Neural cell (in vitro differentiated cells): ENCODE results near the gene CPEB3. TPM values are rescaled to one million over a fixed set of nuclear protein-coding genes. Genes with fewer than 3 reads are reported as not detected.

Experiments used
- H2AFZ ChIP-seq: fragments of 200-600, 300-800 bp; sonication (generic), shearing (Covaris generic); 2 replicates; pipeline ENCODE4 v1.6.0; 2014; ENCODE audit warnings: low read depth, mild to moderate bottlenecking, antibody characterized with exemption, low read length, moderate library complexity
- H3F3A ChIP-seq: fragments of 200-600 bp; shearing (Covaris generic); 2 replicates; pipeline ENCODE4 v1.6.1; 2016; ENCODE audit warnings: mild to moderate bottlenecking, moderate library complexity, mixed read lengths, antibody characterized with exemption, low read length; ENCODE audit not compliant: insufficient read depth, poor library complexity, severe bottlenecking
- H3K27ac ChIP-seq: fragments of 200-600, 300-800 bp; sonication (generic), shearing (Covaris generic); 2 replicates; pipeline ENCODE4 v1.5.1; 2014; ENCODE audit warnings: mild to moderate bottlenecking, low read length, moderate library complexity
- H3K27me3 ChIP-seq: fragments of 300-800, 200-600 bp; sonication (generic), shearing (Covaris generic); 2 replicates; pipeline ENCODE4 v1.6.0; 2014; ENCODE audit warnings: mild to moderate bottlenecking, low read depth, low read length, moderate library complexity; ENCODE audit not compliant: insufficient read depth
- H3K36me3 ChIP-seq: fragments of 300-800, 200-600 bp; sonication (generic), shearing (Covaris generic); 2 replicates; pipeline ENCODE4 v1.5.1; 2014; ENCODE audit warnings: mild to moderate bottlenecking, antibody characterized with exemption, low read length, moderate library complexity; ENCODE audit not compliant: insufficient read depth
- H3K4me2 ChIP-seq: fragments of 300-800, 200-600 bp; sonication (generic), shearing (Covaris generic); 2 replicates; pipeline ENCODE4 v1.6.0; 2014; ENCODE audit warnings: mild to moderate bottlenecking, low read length
- H3K4me3 ChIP-seq: fragments of 300-800, 200-600 bp; sonication (generic), shearing (Covaris generic); 2 replicates; pipeline ENCODE4 v1.5.1; 2014; ENCODE audit warnings: mild to moderate bottlenecking, low read length, moderate library complexity
- H3K79me2 ChIP-seq: fragments of 200-600 bp; shearing (Covaris generic); replicated peaks from 2 replicates; pipeline ENCODE4 v1.6.0; 2014; ENCODE audit warnings: mild to moderate bottlenecking, low read length, moderate library complexity; ENCODE audit not compliant: insufficient read depth
- H3K9ac ChIP-seq: fragments of 300-800, 200-600 bp; sonication (generic), shearing (Covaris generic); 2 replicates; pipeline ENCODE4 v1.6.1; 2016; ENCODE audit warnings: mild to moderate bottlenecking, low read length, mixed read lengths
- H3K9me2 ChIP-seq: fragments of 200-600 bp; shearing (Covaris generic); 2 replicates; pipeline ENCODE4 v1.6.1; 2016; ENCODE audit warnings: mild to moderate bottlenecking, low read length, mixed read lengths; ENCODE audit not compliant: insufficient read depth
- H3K9me3 ChIP-seq: fragments of 200-600, 300-800 bp; sonication (generic), shearing (Covaris generic); 2 replicates; pipeline ENCODE4 v1.6.1; 2016; ENCODE audit warnings: mild to moderate bottlenecking, mixed run types, low read length, moderate library complexity, mixed read lengths
- H4K20me1 ChIP-seq: fragments of 200-600 bp; shearing (Covaris generic); 2 replicates; pipeline ENCODE4 v1.6.1; 2016; ENCODE audit warnings: mild to moderate bottlenecking, mixed run types; ENCODE audit not compliant: insufficient read depth
- EP300 ChIP-seq: fragments of 450-650 bp; conservative IDR thresholded peaks from 2 replicates; pipeline ENCODE4 v1.6.1; 2014; ENCODE audit warnings: antibody characterized with exemption, mild to moderate bottlenecking, moderate library complexity; ENCODE audit not compliant: poor library complexity, severe bottlenecking
- EZH2 ChIP-seq: fragments of 200-600, 300-800 bp; shearing (Covaris generic), sonication (generic); IDR thresholded peaks from 2 replicates; pipeline ENCODE4 v1.6.1; 2014; ENCODE audit warnings: antibody characterized with exemption, low read length, borderline replicate concordance, mild to moderate bottlenecking; ENCODE audit not compliant: insufficient read depth, poor library complexity, severe bottlenecking
- MXI1 ChIP-seq: fragments of 450-650 bp; conservative IDR thresholded peaks from 2 replicates; pipeline ENCODE4 v1.6.1; 2014; ENCODE audit warnings: antibody characterized with exemption, mild to moderate bottlenecking; ENCODE audit not compliant: poor library complexity, severe bottlenecking
- POLR2AphosphoS5 ChIP-seq: IDR thresholded peaks from 2 replicates; pipeline ENCODE4 v1.6.1; 2012
- RAD21 ChIP-seq: fragments of 450-650 bp; conservative IDR thresholded peaks from 2 replicates; pipeline ENCODE4 v1.6.1; 2014; ENCODE audit warnings: antibody characterized with exemption, mild to moderate bottlenecking, moderate library complexity
- SMC3 ChIP-seq: fragments of 450-650 bp; conservative IDR thresholded peaks from 2 replicates; pipeline ENCODE4 v1.6.1; 2014; ENCODE audit warnings: antibody characterized with exemption, mild to moderate bottlenecking, moderate library complexity; ENCODE audit not compliant: poor library complexity
- TAF1 ChIP-seq: IDR thresholded peaks from 2 replicates; pipeline ENCODE4 v1.6.1; 2012; ENCODE audit warnings: low read depth
- polyA plus RNA-seq: library from polyadenylated mRNA; depleted of rRNA; stranded (reverse); fragments of >200 nt; gene quantifications from 2 replicates; pipeline ENCODE4 v1.2.3, GENCODE V29; 2014
- TF ChIP-seq, protein P1 (sequence below): IDR thresholded peaks from 2 replicates; pipeline ENCODE4 v1.6.1; 2012; ENCODE audit warnings: borderline replicate concordance
- TF ChIP-seq, protein P2 (sequence below): fragments of 450-650 bp; IDR thresholded peaks from 2 replicates; pipeline ENCODE4 v1.5.1; 2014; ENCODE audit warnings: antibody characterized with exemption, mild to moderate bottlenecking, moderate library complexity; ENCODE audit not compliant: poor library complexity, severe bottlenecking

CPEB3 gene
- polyA plus RNA-seq, 1 donor from 2014 or later, result 20.0 TPM

- H3K9me3 ChIP-seq, result no peaks in the 10 kb centered on the region
- H3F3A ChIP-seq, result no peaks in the 10 kb centered on the region
- no peak overlapping the region for H3K9ac ChIP-seq
- no peak overlapping the region for H3K4me3 ChIP-seq
- no peaks in the 10 kb centered on the region for H3K27me3 ChIP-seq
- no peaks in the 10 kb centered on the region for H3K9me2 ChIP-seq
- no peak overlapping the region for H3K27ac ChIP-seq
- no peaks in the 10 kb centered on the region for H3K79me2 ChIP-seq
- no peak overlapping the region for H2AFZ ChIP-seq
- H4K20me1 ChIP-seq, result no peaks in the 10 kb centered on the region
- H3K4me2 ChIP-seq, result no peak overlapping the region
- TF ChIP-seq POLR2AphosphoS5, result no peak
- no peak for TF ChIP-seq RAD21
- no peak for TF ChIP-seq MXI1
- no peak for TF ChIP-seq EP300
- TF ChIP-seq, protein P1, sequence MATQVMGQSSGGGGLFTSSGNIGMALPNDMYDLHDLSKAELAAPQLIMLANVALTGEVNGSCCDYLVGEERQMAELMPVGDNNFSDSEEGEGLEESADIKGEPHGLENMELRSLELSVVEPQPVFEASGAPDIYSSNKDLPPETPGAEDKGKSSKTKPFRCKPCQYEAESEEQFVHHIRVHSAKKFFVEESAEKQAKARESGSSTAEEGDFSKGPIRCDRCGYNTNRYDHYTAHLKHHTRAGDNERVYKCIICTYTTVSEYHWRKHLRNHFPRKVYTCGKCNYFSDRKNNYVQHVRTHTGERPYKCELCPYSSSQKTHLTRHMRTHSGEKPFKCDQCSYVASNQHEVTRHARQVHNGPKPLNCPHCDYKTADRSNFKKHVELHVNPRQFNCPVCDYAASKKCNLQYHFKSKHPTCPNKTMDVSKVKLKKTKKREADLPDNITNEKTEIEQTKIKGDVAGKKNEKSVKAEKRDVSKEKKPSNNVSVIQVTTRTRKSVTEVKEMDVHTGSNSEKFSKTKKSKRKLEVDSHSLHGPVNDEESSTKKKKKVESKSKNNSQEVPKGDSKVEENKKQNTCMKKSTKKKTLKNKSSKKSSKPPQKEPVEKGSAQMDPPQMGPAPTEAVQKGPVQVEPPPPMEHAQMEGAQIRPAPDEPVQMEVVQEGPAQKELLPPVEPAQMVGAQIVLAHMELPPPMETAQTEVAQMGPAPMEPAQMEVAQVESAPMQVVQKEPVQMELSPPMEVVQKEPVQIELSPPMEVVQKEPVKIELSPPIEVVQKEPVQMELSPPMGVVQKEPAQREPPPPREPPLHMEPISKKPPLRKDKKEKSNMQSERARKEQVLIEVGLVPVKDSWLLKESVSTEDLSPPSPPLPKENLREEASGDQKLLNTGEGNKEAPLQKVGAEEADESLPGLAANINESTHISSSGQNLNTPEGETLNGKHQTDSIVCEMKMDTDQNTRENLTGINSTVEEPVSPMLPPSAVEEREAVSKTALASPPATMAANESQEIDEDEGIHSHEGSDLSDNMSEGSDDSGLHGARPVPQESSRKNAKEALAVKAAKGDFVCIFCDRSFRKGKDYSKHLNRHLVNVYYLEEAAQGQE, result no peak
- no peak for TF ChIP-seq SMC3
- peaks cover 8% of the 10 kb centered on the region for H3K36me3 ChIP-seq
These were observed 284.9 kb downstream of the CPEB3 start for GRCh38 chr10:92005978-92006377.

- H3K4me2 ChIP-seq, result no peak overlapping the region
- no peaks in the 10 kb centered on the region for H4K20me1 ChIP-seq
- H3K9ac ChIP-seq, result no peak overlapping the region
- no peak overlapping the region for H2AFZ ChIP-seq
- peaks cover 3% of the 10 kb centered on the region for H3K36me3 ChIP-seq
- H3K79me2 ChIP-seq, result no peaks in the 10 kb centered on the region
- H3K27ac ChIP-seq, result no peak overlapping the region
- H3K27me3 ChIP-seq, result no peaks in the 10 kb centered on the region
- H3F3A ChIP-seq, result no peaks in the 10 kb centered on the region
- no peaks in the 10 kb centered on the region for H3K9me2 ChIP-seq
- peaks cover 2% of the 10 kb centered on the region for H3K9me3 ChIP-seq
- H3K4me3 ChIP-seq, result no peak overlapping the region
- TF ChIP-seq TAF1, result no peak
- TF ChIP-seq, protein P1, result no peak
- TF ChIP-seq EP300, result no peak
- TF ChIP-seq EZH2, result no peak
- TF ChIP-seq, protein P2, sequence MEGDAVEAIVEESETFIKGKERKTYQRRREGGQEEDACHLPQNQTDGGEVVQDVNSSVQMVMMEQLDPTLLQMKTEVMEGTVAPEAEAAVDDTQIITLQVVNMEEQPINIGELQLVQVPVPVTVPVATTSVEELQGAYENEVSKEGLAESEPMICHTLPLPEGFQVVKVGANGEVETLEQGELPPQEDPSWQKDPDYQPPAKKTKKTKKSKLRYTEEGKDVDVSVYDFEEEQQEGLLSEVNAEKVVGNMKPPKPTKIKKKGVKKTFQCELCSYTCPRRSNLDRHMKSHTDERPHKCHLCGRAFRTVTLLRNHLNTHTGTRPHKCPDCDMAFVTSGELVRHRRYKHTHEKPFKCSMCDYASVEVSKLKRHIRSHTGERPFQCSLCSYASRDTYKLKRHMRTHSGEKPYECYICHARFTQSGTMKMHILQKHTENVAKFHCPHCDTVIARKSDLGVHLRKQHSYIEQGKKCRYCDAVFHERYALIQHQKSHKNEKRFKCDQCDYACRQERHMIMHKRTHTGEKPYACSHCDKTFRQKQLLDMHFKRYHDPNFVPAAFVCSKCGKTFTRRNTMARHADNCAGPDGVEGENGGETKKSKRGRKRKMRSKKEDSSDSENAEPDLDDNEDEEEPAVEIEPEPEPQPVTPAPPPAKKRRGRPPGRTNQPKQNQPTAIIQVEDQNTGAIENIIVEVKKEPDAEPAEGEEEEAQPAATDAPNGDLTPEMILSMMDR, result no peak
- TF ChIP-seq SMC3, result no peak
- no peak for TF ChIP-seq MXI1
- TF ChIP-seq POLR2AphosphoS5, result no peak
- no peak for TF ChIP-seq RAD21
These were observed 287.6 kb downstream of the CPEB3 start for GRCh38 chr10:92003258-92003657.
